Activated T-helper 1 cell treated with Interleukin-2 at 50 U/mL for 16 hours (primary cell): ENCODE data around the gene SMIM22.

Experiments used
- DNase-seq: peaks from one replicate; pipeline ENCODE4 v3.0.0-alpha.2; 2020; ENCODE audit warnings: low read depth

The SMIM22 gene

DNA sequence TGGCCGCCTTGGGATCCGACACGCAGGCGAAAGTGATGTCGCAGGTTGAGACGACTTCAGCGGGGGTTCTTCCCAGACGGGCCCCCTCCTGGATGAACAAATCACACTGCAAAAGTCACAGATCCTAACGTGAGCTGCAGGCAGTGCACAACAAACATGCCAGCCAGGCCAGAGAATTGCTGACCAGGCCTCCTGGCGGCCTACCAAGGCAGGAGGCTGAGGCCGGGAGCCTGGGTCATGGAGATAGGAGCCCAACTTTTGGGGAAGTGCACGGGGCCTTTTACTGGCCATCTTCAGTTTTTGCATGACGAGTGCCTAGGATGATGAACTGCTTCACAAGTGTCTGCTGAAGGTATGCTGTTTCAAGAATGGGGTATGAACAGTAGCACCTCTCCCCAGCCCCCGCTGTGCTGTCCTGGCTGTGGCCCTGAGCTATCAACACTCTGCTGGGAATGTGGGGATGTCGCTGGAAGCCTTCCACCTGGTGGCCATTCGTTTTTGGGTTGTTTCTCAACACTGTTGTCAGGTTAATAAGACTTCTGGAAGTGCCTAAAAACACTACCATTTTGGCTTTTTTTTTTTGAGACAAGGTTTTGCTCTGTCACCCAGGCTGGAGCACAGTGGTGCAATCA lies 19.5 kb downstream of the SMIM22 start:
- no peak for DNase-seq

DNA sequence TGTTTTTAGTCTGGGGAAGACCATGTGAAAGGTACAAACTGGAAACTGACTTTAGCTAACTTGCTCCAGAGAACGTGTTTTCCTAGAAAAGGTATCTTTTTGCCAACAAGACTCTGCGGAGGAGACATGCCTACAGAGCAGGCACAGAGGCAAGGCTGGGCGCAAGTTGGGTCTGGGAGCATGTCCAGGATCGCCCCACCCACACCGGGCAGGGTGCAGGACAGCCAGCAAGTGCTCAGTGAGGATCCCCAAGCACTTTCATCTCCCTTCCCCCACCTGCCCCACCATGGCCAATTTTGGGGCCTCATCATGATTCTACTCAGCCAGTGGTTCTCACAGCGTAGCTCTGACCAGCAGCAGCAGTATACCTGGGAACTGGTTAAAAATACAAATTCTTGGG lies 25.5 kb downstream of the SMIM22 start:
- no peak for DNase-seq

DNA sequence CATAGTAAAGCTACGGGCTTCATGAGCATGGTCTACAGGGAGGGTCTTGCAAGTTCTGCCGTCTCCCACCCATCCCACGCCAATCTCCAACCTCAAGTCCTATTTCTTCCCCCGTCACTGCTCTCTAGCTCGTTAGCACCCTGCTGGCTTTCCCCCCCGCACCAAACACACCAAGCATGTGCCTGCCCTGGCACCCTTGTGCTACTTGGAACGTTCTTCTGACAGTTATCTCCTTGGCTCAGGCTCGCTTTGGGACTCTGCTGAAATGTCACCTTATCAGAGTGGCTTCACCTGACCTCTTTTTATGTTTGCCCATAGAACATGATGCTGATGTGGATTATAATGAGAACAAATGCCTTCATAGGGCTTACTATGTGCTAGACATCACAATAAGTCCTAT lies 30.0 kb downstream of the SMIM22 start:
- no peak for DNase-seq

DNA sequence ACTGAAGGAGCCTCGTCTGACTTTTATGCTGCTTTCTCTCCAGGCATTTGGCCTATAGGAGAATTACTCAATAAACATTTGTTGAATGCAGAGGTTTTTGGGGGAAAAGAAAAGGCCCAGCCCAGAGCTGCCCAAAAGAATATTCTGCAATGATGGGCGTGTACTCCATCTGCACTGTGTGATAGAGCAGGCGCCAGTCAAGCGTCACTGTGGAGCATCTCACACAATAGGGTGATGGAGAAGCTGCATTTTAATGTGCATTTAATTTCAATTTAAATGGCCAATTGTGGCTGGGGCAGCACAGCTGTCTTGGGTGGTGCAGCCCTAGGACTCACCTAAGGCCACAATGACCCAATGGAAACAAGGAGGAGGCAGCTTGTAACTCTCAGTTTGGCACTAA lies 31.4 kb downstream of the SMIM22 start:
- DNase-seq, result no peak

DNA sequence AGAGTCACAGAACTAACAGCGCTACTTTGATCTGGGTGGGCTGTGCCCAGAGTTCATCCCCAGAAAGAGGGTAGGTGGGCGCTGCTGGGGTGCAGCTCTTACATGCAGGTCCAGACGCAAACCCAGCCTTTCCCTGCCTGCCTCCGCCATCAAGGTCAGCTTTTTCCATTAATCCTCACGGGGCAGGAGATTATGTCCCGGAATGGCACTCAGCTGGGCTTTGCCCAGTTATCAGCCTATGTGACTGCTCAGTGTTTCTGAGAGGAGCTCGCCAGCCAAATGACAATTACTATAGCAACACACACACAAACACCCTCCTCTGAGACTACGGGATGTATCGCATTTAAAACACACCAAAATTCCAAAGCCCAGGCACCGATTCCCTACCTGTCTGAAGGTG lies 31.8 kb downstream of the SMIM22 start:
- DNase-seq, result no peak

DNA sequence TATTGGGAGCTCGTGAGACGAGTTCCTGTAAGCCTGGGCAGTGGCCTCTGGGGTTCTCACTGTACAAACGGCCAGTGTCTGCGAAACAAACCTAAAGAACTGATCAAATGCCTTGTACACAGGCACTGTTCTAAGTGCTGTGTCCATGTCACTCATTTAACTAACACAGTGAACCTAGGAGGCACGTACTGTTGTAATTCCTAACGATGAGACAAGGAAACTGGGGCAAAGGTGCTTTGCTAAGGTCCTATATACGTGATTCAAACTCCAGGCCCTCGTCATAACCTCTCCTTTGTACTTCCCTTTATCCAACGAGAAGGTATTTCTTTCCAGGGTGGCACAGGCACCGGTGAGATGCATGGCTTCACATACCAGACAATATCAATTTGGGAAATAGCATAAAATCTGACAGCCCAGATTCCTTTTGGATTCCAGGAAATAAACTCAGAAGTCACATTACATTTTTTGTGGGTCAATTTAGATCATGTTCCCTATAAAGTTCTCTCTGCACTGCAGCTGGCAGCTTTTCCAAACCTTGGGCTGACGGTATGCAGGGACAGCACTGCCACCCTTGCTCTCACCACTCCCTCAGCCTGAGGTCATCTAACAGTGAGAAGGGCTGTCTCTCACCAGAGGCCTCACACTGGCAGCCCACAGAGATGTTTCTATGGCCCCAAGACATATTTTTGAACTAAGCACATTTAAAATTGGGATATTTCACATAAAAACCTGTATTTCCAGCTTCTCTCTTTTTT lies 33.6 kb downstream of the SMIM22 start:
- no peak for DNase-seq

DNA sequence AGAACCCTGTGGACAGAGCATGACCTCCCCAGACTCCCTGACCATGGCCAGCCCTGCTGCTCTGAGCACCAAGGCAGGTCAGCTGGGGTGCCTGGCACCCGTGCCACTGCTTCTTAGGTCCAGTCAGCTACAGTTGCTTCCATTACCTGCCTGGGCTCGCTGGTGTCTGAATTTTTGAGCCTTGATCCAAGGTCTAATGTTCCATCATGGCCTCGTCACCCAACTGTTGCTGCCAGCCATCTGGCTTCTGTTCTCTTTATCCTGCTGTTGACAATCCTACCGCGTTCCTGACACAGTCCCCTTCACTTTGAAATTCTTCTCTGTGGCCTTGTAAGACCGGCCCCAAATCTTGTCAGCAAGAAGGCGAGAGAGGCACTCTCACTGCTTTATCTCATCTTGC lies 35.2 kb downstream of the SMIM22 start:
- DNase-seq, result no peak

DNA sequence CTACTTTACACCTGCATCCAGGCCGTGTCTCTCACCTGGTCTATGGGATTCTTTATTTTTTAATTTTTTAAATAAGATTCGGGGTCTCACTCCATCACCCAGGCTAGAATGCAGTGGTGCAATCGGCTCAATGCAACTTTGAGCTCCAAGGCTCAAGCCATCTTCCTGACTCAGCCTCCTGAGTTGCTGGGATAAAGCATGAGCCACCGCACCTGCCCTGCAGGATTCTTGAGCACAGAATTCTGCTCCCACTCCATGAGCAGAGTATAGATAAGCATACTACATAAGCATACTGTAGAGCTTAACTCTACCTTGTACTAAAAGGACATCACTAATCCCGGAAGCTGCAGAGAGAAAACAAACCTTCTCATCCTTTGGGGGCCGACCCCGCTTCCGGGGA lies 36.4 kb downstream of the SMIM22 start:
- no peak for DNase-seq

DNA sequence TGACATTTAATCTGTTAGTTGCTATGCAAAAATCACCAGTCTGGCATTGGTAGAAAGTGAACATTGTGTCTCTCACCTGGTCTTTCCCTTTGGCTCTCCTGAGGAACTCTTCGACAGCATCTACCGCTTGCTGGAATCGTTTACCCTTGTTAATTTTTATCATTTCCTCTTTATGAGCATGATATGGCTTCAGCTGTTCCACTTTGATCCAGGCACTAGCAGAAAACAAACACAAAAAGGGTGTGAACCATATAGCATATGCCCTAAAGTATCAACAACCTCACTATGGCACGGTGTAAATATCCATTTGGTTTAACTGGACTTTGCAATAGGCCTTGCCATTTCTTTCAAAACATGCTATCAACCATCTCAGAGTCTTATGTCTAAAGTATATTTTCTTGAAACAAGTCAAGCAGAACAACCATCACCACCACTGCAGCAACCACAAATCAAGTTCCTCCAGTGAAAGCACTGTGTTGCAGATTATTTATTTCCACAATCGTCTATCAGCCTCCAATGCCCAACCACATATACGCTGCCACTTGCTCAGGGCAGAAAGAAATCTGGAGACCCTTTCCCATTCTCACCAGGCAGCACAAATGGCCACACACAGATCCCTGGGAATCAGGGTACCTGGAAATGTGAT lies 37.7 kb downstream of the SMIM22 start:
- no peak for DNase-seq

DNA sequence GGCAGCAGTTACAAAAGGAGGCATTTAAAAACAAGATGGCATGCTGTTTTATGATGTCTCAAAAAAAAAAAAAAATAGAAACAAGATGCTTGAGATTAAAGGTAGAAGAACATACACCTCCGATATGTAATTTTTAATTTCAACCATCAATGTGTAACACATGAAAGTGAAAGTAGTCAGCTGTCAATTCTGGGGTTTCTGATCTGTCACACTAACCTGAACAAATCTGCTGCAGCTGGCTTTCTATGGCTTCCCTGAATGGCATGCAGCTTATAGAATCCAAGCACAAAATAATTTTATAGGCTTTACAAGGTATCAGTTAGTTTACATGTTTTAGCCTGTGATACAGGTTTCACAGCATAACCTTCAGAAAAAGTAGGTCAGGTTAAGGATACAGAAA lies 38.4 kb downstream of the SMIM22 start:
- no peak for DNase-seq

DNA sequence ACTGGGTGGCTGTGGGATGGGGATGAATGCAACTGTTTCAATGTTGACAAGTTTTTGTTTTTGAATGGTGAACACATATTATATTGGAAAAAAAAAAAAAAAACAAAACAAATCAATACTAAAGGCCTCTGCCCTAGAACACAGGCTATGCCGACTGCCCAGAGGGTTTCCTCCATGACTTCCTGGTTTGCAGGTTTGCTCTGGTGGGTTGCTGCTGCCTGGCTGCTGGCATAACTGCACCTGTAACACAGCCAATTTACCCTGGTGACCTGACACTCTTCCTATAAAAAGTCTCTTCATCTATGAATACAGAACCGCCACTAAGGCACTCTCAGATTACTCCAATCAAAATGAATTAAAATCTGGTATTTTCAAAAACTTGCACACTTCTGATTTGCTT lies 41.6 kb downstream of the SMIM22 start:
- no peak for DNase-seq

DNA sequence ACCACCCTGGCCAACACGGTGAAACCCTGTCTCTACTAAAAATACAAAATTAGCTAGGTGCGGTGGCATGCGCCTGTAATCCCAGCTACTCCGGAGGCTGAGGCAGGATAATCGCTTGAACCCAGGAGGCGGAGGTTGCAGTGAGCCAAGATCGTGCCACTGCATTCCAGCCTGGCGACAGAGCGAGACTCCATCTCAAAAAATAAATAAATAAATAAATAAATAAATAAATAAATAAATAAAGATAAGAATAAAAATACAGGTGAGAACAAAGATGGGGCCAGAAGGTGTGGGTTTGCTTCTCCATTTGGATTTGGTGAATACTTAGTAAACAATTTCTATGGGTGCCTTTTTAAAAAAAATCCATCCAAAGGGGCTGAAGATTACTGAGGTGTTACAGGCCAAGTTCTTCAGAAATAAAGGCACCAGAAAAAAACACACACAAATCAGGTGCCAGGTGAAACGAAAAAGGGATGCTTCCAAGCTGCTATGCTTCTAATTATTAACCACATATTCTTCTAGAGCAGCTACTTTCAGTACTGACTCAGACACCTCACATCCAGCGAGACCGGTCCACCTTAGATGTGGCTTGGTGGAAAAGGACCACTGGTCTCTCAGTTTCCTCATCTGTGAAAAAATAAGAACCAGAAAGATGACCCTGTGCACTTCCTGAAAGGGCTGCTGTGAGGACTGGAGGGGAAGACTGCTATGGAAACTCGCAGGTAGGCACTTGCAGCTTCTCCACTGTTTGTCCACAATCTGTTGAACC lies 42.7 kb downstream of the SMIM22 start:
- DNase-seq, result no peak

DNA sequence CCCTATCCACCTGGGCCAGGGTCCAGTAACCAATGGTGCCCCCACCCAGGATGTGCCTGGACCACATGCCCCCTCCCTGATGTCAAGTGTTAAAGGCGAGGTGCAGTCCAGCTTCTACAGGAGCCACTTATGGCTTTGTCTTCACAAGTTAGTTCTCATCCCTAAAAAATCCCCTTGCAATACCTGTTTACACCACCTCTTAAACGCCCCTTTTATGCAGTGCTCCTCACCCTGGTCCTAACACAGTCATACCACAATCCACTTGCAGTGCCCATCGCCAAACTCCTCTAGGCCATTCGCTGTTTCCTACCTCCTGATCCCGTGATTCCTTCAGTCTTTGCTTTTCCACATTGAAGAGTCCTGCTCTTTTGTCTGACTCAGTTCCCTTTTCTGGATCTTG lies 44.8 kb downstream of the SMIM22 start:
- DNase-seq, result no peak

DNA sequence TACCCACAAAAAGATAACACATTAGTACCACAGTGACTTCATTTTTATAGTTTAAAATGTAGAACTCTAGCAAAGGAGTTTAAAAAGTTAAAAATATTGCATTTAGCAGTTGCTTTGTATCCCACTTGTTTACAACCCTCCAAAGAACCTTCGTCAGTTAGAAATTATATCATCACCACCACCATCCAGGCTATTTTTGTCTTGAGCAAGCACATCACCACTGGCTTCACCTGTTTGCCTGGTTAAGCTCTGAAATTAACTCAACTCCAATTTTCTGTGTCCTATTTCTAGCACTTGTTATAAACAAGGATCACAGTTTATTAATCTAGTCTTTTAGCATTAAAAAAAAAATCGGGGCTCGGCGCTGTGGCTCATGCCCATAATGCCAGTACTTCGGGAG lies 45.8 kb downstream of the SMIM22 start:
- no peak for DNase-seq
